Smooth muscle cell (in vitro differentiated cells): Measurements from ENCODE around the gene TMEM239. TPM values are rescaled to one million over a fixed set of nuclear protein-coding genes. Genes with fewer than 3 reads are reported as not detected.

Experiments
- DNase-seq: peaks from one replicate; lab custom pipeline; 2025; ENCODE audit not compliant: unreplicated experiment; lab: John Stamatoyannopoulos, UW
- H2AFZ ChIP-seq: fragments of 200-600 bp; sonication (generic); 2 replicates; pipeline ENCODE4 v1.6.0; 2016; ENCODE audit warnings: antibody characterized with exemption, low read depth, mild to moderate bottlenecking
- H3F3A ChIP-seq: fragments of 200-600 bp; sonication (generic); 2 replicates; pipeline ENCODE4 v1.6.0; 2017; ENCODE audit warnings: antibody characterized with exemption, low read depth
- H3K27ac ChIP-seq: fragments of 200-600 bp; sonication (generic); 2 replicates; pipeline ENCODE4 v1.5.1; 2016; ENCODE audit warnings: low read depth, mild to moderate bottlenecking
- H3K27me3 ChIP-seq: fragments of 200-600 bp; sonication (generic); 2 replicates; pipeline ENCODE4 v1.6.1; 2016; ENCODE audit warnings: low read depth, mild to moderate bottlenecking
- H3K36me3 ChIP-seq: fragments of 200-600 bp; sonication (generic); 2 replicates; pipeline ENCODE4 v1.5.1; 2016; ENCODE audit warnings: low read depth
- H3K4me1 ChIP-seq: fragments of 200-600 bp; sonication (generic); 2 replicates; pipeline ENCODE4 v1.5.1; 2016; ENCODE audit warnings: low read depth
- H3K4me2 ChIP-seq: fragments of 200-600 bp; sonication (generic); 2 replicates; pipeline ENCODE4 v1.6.0; 2016; ENCODE audit warnings: mild to moderate bottlenecking
- H3K4me3 ChIP-seq: fragments of 200-600 bp; sonication (generic); 2 replicates; pipeline ENCODE4 v1.5.1; 2016; ENCODE audit warnings: mild to moderate bottlenecking
- H3K79me2 ChIP-seq: fragments of 200-600 bp; sonication (generic); 2 replicates; pipeline ENCODE4 v1.6.0; 2016; ENCODE audit warnings: low read depth, mild to moderate bottlenecking
- H3K9ac ChIP-seq: fragments of 200-600 bp; sonication (generic); 2 replicates; pipeline ENCODE4 v1.6.0; 2016; ENCODE audit warnings: low read depth
- H3K9me3 ChIP-seq: fragments of 200-600 bp; sonication (generic); replicated peaks from 2 replicates; pipeline ENCODE4 v1.5.1; 2016; ENCODE audit warnings: low read depth
- H4K20me1 ChIP-seq: fragments of 200-600 bp; sonication (generic); 2 replicates; pipeline ENCODE4 v1.6.0; 2016; ENCODE audit warnings: low read depth
- CTCF ChIP-seq: fragments of 200-600 bp; sonication (generic); IDR thresholded peaks from 2 replicates; pipeline ENCODE4 v1.5.1; 2017; ENCODE audit warnings: borderline replicate concordance, mild to moderate bottlenecking, antibody characterized with exemption; ENCODE audit not compliant: insufficient read depth, poor library complexity, severe bottlenecking
- WGBS: methylation state at CpG from one replicate; pipeline ENCODE4 v1.1.7; 2016; ENCODE audit warnings: low lambda C conversion rate; 5-methylcytosine and 5-hydroxymethylcytosine counted together
- polyA plus RNA-seq: library from polyadenylated mRNA; unstranded; fragments of >200 nt; fragmentation: Nextera tagmentation; extraction: Ambion mirVana; gene quantifications from 2 replicates; pipeline ENCODE4 v1.2.1, GENCODE V29; 2016
- total RNA-seq: library from RNA; depleted of rRNA; stranded (reverse); fragments of >200 nt; gene quantifications from 2 replicates; pipeline ENCODE4 v1.2.3, GENCODE V29; 2014

TMEM239 gene
- total and polyA plus RNA-seq, 2 experiments from 2014 or later, result not detected

GRCh38 chr20:2837221-2837960 lies 21.2 kb downstream of the TMEM239 start:
- TF ChIP-seq CTCF, result no peak
- H3K79me2 ChIP-seq, result peaks cover 8% of the 10 kb centered on the region
- no peak overlapping the region for H3K27ac ChIP-seq
- H3K36me3 ChIP-seq, result no peaks in the 10 kb centered on the region
- H3K4me3 ChIP-seq, result no peak overlapping the region
- H3K4me2 ChIP-seq, result no peak overlapping the region
- H3K9me3 ChIP-seq, result no peaks in the 10 kb centered on the region
- no peak overlapping the region for H2AFZ ChIP-seq
- DNase-seq, result no peak
- 94% methylated on average over 6 of the region's 6 CpGs for WGBS
- peaks cover 10% of the 10 kb centered on the region for H3F3A ChIP-seq
- no peaks in the 10 kb centered on the region for H3K27me3 ChIP-seq
- no peaks in the 10 kb centered on the region for H4K20me1 ChIP-seq
- no peak overlapping the region for H3K9ac ChIP-seq
- H3K4me1 ChIP-seq, result peaks cover 9% of the 10 kb centered on the region

GRCh38 chr20:2838170-2838797 lies 22.1 kb downstream of the TMEM239 start:
- H3K79me2 ChIP-seq, result peaks cover 13% of the 10 kb centered on the region

GRCh38 chr20:2838847-2839671 lies 22.9 kb downstream of the TMEM239 start:
- Histone ChIP-seq H3K4me1 (peaks cover 9% of the 10 kb centered on the region), H3F3A (peaks cover 3% of the 10 kb centered on the region), H3K36me3 (no peaks in the 10 kb centered on the region), H4K20me1 (no peaks in the 10 kb centered on the region), H3K9ac (no peak overlapping the region), H2AFZ (no peak overlapping the region), H3K9me3 (no peaks in the 10 kb centered on the region), H3K4me2 (peak overlapping the region; percentile 99), H3K79me2 (peaks cover 13% of the 10 kb centered on the region), H3K4me3 (no peak overlapping the region), H3K27me3 (no peaks in the 10 kb centered on the region), H3K27ac (no peak overlapping the region)
- no peak for TF ChIP-seq CTCF
- DNase-seq, result no peak
- 96% methylated on average over 15 of the region's 15 CpGs for WGBS

More at GRCh38 chr20:2838170-2838797, 22.1 kb downstream of the TMEM239 start:
- H3K27ac ChIP-seq, result no peak overlapping the region
- H3F3A ChIP-seq, result peaks cover 4% of the 10 kb centered on the region
- no peak overlapping the region for H3K4me2 ChIP-seq
- H4K20me1 ChIP-seq, result no peaks in the 10 kb centered on the region
- no peaks in the 10 kb centered on the region for H3K9me3 ChIP-seq
- no peak overlapping the region for H2AFZ ChIP-seq
- no peak overlapping the region for H3K4me3 ChIP-seq
- H3K27me3 ChIP-seq, result no peaks in the 10 kb centered on the region
- H3K4me1 ChIP-seq, result peaks cover 9% of the 10 kb centered on the region
- no peak for TF ChIP-seq CTCF
- WGBS, result 98% methylated on average over 19 of the region's 19 CpGs
- H3K9ac ChIP-seq, result no peak overlapping the region
- DNase-seq, result no peak
- H3K36me3 ChIP-seq, result no peaks in the 10 kb centered on the region
